ENCODE results near the gene CYCS. TPM values are rescaled to one million over a fixed set of nuclear protein-coding genes. Genes with fewer than 3 reads are reported as not detected.

Gene CYCS
- polyA plus RNA-seq, 2 of the 4 experiments (the other 2 are of a cell fraction) = 235 to 304 TPM

- no peak for ATAC-seq
- ChIA-PET CTCF (interaction anchor here (0.6 kb wide), 1 partner anchor 992 kb away, joined by 3 read pairs; no protein-coding TSS in a partner anchor), POLR2A (interaction anchor here (1.7 kb wide), 1 partner anchor 14 kb away, joined by 3 read pairs; the partner anchor contains the start of gene CYCS)
- no peak overlapping the region for H3K27ac ChIP-seq
- no peak for TF ChIP-seq HDAC2 (IDR thresholded peaks at IDR 0.05)
- TF ChIP-seq KDM5A (IDR thresholded peaks at IDR 0.05) = no peak
- no peak for TF ChIP-seq ZFP36 (IDR thresholded peaks at IDR 0.05; ENCODE audit: borderline replicate concordance, partially characterized antibody)
- no peak for TF ChIP-seq GATA3 (IDR thresholded peaks at IDR 0.05; ENCODE audit: borderline replicate concordance)
- TF ChIP-seq MAX (IDR thresholded peaks at IDR 0.05) = no peak
- H3K9me3 ChIP-seq = no peaks in the 10 kb centered on the region
- H3K4me1 ChIP-seq = no peaks in the 10 kb centered on the region
- H3K4me3 ChIP-seq = no peak overlapping the region
- no peak for DNase-seq (ENCODE audit: low read depth in 1 of 2, low spot score in 1 of 2)
- H3K4me2 ChIP-seq = no peak overlapping the region
- FAIRE-seq = no peak
- WGBS (ENCODE audit: missing lambda C conversion rate) = 77% methylated on average over 1 of the region's 1 CpG
Measured at GRCh38 chr7:25139536-25139935, 14.5 kb upstream of the CYCS start.

GRCh38 chr7:25134358-25135010 lies 9.4 kb upstream of the CYCS start:
- H3K4me2 ChIP-seq = no peak overlapping the region
- no peaks in the 10 kb centered on the region for H3K9me3 ChIP-seq
- FAIRE-seq = peak; percentile 18
- ATAC-seq = no peak
- ChIA-PET POLR2A (no interaction called here), CTCF (interaction anchor here (0.7 to 0.9 kb wide), 3 partner anchors 22 to 865 kb away, joined by 3 to 5 read pairs (median 4); no protein-coding TSS in a partner anchor)
- DNase-seq (ENCODE audit: low read depth in 1 of 2, low spot score in 1 of 2) = no peak
- no peaks in the 10 kb centered on the region for H3K4me1 ChIP-seq
- no peak overlapping the region for H3K27ac ChIP-seq
- WGBS (ENCODE audit: missing lambda C conversion rate) = 79% methylated on average over 1 of the region's 1 CpG
- H3K4me3 ChIP-seq = no peak overlapping the region
- TF ChIP-seq ZFP36 (IDR thresholded peaks at IDR 0.05; ENCODE audit: borderline replicate concordance, partially characterized antibody) (no peak), RCOR1 (IDR thresholded peaks at IDR 0.05; ENCODE audit: low read depth, low read length) (no peak), ZSCAN20 (CRISPR knock-in tag; IDR thresholded peaks at IDR 0.05) (no peak), NFE2L2 (conservative IDR thresholded peaks at IDR 0.05; ENCODE audit: low read length) (no peak), HEYL (CRISPR knock-in tag; IDR thresholded peaks at IDR 0.05) (no peak), JUN (IDR thresholded peaks at IDR 0.05) (no peak), RFX5 (IDR thresholded peaks at IDR 0.05) (no peak), SMC3 (IDR thresholded peaks at IDR 0.05) (no peak), HOXA7 (CRISPR knock-in tag; IDR thresholded peaks at IDR 0.05) (no peak), PHF8 (IDR thresholded peaks at IDR 0.05; ENCODE audit: borderline replicate concordance, low read depth) (no peak), HDAC2 (IDR thresholded peaks at IDR 0.05) (no peak), PBX3 (IDR thresholded peaks at IDR 0.05) (no peak), EHMT2 (IDR thresholded peaks at IDR 0.05; ENCODE audit: low read depth) (no peak), NR3C1 (IDR thresholded peaks at IDR 0.05) (no peak), HOXB13 (CRISPR knock-in tag; IDR thresholded peaks at IDR 0.05; ENCODE audit: low read depth) (no peak), ELK1 (IDR thresholded peaks at IDR 0.05; ENCODE audit: low read depth, low read length) (no peak)

- FAIRE-seq (no peak), ATAC-seq (no peak), DNase-seq (ENCODE audit: low read depth in 1 of 2, low spot score in 1 of 2) (no peak)
- Histone ChIP-seq H3K4me1 (no peaks in the 10 kb centered on the region), H3K4me2 (no peak overlapping the region), H3K9me3 (no peaks in the 10 kb centered on the region), H3K4me3 (no peak overlapping the region), H3K27ac (no peak overlapping the region)
- TF ChIP-seq RFX5 (IDR thresholded peaks at IDR 0.05) = no peak
- TF ChIP-seq POLR2AphosphoS2 (conservative IDR thresholded peaks at IDR 0.05; ENCODE audit: low read length) = no peak
- TF ChIP-seq HEYL (CRISPR knock-in tag; IDR thresholded peaks at IDR 0.05) = no peak
- TF ChIP-seq FOSB (CRISPR knock-in tag; IDR thresholded peaks at IDR 0.05) = no peak
- no peak for TF ChIP-seq NPAS2 (CRISPR knock-in tag; IDR thresholded peaks at IDR 0.05; ENCODE audit: borderline replicate concordance)
- TF ChIP-seq TP53 (CRISPR knock-in tag; IDR thresholded peaks at IDR 0.05) = no peak
- no peak for TF ChIP-seq PBX3 (IDR thresholded peaks at IDR 0.05)
- TF ChIP-seq PHF8 (IDR thresholded peaks at IDR 0.05; ENCODE audit: borderline replicate concordance, low read depth) = no peak
- no peak for TF ChIP-seq TFCP2L1 (CRISPR knock-in tag; IDR thresholded peaks at IDR 0.05)
- CTCF ChIA-PET = no interaction called here
- 2% methylated on average over 1 of the region's 1 CpG for WGBS (ENCODE audit: missing lambda C conversion rate)
- POLR2A ChIA-PET = no interaction called here
Measured at GRCh38 chr7:25132430-25132829, 7.4 kb upstream of the CYCS start.

Data from A549 (cell line).